ENCODE data around the gene YRDC.

Gene YRDC

GRCh38 chr1:37850352-37850955, 42.4 kb upstream of the YRDC start:
- Histone ChIP-seq H3K27ac (peak overlapping the region; percentile 92), H3K36me3 (peaks cover 19% of the 10 kb centered on the region), H3K27me3 (no peaks in the 10 kb centered on the region), H3K9me3 (no peaks in the 10 kb centered on the region), H3K4me3 (ENCODE audit: low read depth in 1 of 2, low read length in 1 of 2) (peak overlapping the region; percentile 41 to 55), H3K4me1 (ENCODE audit: control insufficient read depth in 1 of 2, insufficient read depth in 1 of 2, low read depth in 1 of 2, low read length in 1 of 2) (peaks cover 100% of the 10 kb centered on the region in 2 experiments)
- TF ChIP-seq CTCF (IDR thresholded peaks at IDR 0.05), result no peak

GRCh38 chr1:37849480-37849879, 41.5 kb upstream of the YRDC start:
- no peaks in the 10 kb centered on the region for H3K9me3 ChIP-seq
- H3K36me3 ChIP-seq, result peaks cover 10% of the 10 kb centered on the region
- no peak for TF ChIP-seq CTCF (IDR thresholded peaks at IDR 0.05)
- peak overlapping the region; percentile 41 to 55 for H3K4me3 ChIP-seq (ENCODE audit: low read depth in 1 of 2, low read length in 1 of 2)
- peak overlapping the region; percentile 92 for H3K27ac ChIP-seq
- peaks cover 100% of the 10 kb centered on the region in 2 experiments for H3K4me1 ChIP-seq (ENCODE audit: control insufficient read depth in 1 of 2, insufficient read depth in 1 of 2, low read depth in 1 of 2, low read length in 1 of 2)
- H3K27me3 ChIP-seq, result no peaks in the 10 kb centered on the region

- H3K4me1 ChIP-seq (ENCODE audit: control insufficient read depth in 1 of 2, insufficient read depth in 1 of 2, low read depth in 1 of 2, low read length in 1 of 2), result peaks cover 100% of the 10 kb centered on the region in 2 experiments
- H3K36me3 ChIP-seq, result no peaks in the 10 kb centered on the region
- peak overlapping the region; percentile 92 for H3K27ac ChIP-seq
- H3K27me3 ChIP-seq, result no peaks in the 10 kb centered on the region
- H3K9me3 ChIP-seq, result no peaks in the 10 kb centered on the region
- no peak for TF ChIP-seq CTCF (IDR thresholded peaks at IDR 0.05)
- H3K4me3 ChIP-seq (ENCODE audit: low read depth in 1 of 2, low read length in 1 of 2), result peak overlapping the region; percentile 33 to 45
These were observed 38.8 kb upstream of the YRDC start for GRCh38 chr1:37846647-37847339.

GRCh38 chr1:37845786-37846185, 37.8 kb upstream of the YRDC start:
- H3K9me3 ChIP-seq, result no peaks in the 10 kb centered on the region
- peaks cover 97% of the 10 kb centered on the region in 2 experiments for H3K4me1 ChIP-seq (ENCODE audit: control insufficient read depth in 1 of 2, insufficient read depth in 1 of 2, low read depth in 1 of 2, low read length in 1 of 2)
- H3K27ac ChIP-seq, result peak overlapping the region; percentile 92
- TF ChIP-seq CTCF (IDR thresholded peaks at IDR 0.05), result no peak
- no peaks in the 10 kb centered on the region for H3K27me3 ChIP-seq
- peaks cover 6% of the 10 kb centered on the region for H3K36me3 ChIP-seq
- peak overlapping the region; percentile 26 to 45 for H3K4me3 ChIP-seq (ENCODE audit: low read depth in 1 of 2, low read length in 1 of 2)

GRCh38 chr1:37845049-37845646, 37.1 kb upstream of the YRDC start:
- Histone ChIP-seq H3K4me1 (ENCODE audit: control insufficient read depth in 1 of 2, insufficient read depth in 1 of 2, low read depth in 1 of 2, low read length in 1 of 2) (peaks cover 91% of the 10 kb centered on the region in 2 experiments), H3K36me3 (peaks cover 12% of the 10 kb centered on the region)

More at GRCh38 chr1:37845049-37845646, 37.1 kb upstream of the YRDC start:
- no peaks in the 10 kb centered on the region for H3K27me3 ChIP-seq
- peak overlapping the region; percentile 92 for H3K27ac ChIP-seq
- no peaks in the 10 kb centered on the region for H3K9me3 ChIP-seq
- H3K4me3 ChIP-seq (ENCODE audit: low read depth in 1 of 2, low read length in 1 of 2), result peak overlapping the region; percentile 26 to 45
- no peak for TF ChIP-seq CTCF (IDR thresholded peaks at IDR 0.05)
